Measurements from ENCODE around the gene MERTK. TPM values are rescaled to one million over a fixed set of nuclear protein-coding genes. Genes with fewer than 3 reads are reported as not detected.

Gene MERTK
- total RNA-seq, 1 donor: 2.4 TPM

DNA sequence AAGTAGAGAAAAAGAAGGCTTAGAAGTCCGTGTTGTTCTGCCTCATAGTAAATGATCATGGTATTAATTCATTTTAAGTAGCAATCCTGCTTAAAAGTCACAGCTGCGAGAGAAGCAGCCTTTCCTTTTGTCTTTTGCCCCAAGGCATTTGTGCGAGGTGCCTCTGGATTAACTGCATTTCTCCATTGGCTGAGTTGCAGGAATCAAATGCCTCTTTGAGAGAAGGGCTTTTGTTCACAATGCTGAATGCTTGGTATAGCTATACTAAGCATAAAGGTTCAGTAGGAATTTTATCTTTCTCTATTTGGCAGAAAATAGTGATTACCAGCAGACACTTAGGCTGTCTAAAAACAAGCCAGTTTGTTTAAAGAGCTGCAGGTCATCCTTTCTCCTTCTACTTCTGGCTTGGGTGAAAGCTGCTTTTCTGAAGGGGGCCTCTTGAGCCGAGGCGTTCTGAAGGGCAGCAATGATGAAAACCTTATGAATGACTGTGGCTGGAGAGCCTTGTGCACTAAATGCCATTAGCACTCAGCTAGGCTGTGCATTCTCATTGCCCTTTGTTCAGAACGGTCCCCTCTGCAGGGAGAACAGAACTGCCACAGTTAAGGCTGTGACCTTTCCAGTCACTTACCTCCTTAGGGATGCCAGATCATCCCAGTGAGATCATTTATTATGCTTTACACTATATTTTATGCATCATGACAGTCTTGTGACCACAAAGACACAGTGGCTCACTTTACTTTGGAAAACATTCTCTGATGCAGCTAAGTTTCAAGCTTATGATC lies 87.9 kb downstream of the MERTK start:
- no peak for DNase-seq (ENCODE audit: low read depth)
- H3K4me3 ChIP-seq (ENCODE audit: low read depth, low read length): no peak overlapping the region
- no peak for TF ChIP-seq CTCF (IDR thresholded peaks at IDR 0.05; ENCODE audit: insufficient read depth, low read length)

DNA sequence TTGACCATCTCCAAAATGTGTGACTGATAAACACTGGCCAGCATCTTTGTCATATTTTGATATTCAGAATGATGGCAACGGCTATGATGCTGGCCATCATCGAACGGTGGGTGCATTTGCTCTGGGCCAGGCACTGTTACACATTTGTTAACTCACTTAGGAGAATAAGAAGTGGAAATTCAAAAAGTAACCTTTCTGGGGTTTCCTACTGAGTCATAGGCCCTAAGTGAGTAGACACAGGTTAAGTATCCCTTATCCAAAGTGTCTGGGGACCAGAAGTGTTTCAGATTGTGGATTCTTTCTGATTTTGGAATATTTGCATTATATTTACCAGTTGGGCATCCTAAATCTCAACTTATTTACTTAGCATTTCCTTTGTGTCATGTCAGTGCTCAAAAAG lies 92.0 kb downstream of the MERTK start:
- no peak for DNase-seq (ENCODE audit: low read depth)

DNA sequence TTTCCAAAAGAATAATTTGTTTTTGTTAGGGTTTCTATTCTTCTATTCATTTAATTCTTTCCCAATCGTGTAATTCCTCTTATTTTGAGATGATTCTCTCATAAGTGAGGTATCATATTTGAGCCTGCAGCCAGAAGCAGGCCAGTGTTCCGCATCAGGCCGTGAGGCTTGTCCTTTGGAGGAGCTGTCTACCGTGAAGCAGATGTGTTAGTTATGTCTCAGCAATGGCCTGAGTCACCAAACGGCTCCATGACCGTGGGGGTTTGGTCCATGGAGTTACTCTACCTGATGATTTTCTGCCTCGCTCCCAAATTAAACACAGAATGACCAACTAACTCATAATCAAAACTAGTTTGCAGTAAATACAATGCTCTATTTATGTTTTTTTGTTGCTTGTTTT lies 92.4 kb downstream of the MERTK start:
- no peak overlapping the region for H3K4me3 ChIP-seq (ENCODE audit: low read depth, low read length)
- TF ChIP-seq CTCF (IDR thresholded peaks at IDR 0.05; ENCODE audit: insufficient read depth, low read length): no peak
- no peak for DNase-seq (ENCODE audit: low read depth)

More for the DNA sequence above, 92.0 kb downstream of the MERTK start:
- H3K4me3 ChIP-seq (ENCODE audit: low read depth, low read length): no peak overlapping the region
- TF ChIP-seq CTCF (IDR thresholded peaks at IDR 0.05; ENCODE audit: insufficient read depth, low read length): no peak

- H3K4me3 ChIP-seq (ENCODE audit: low read depth, low read length): no peak overlapping the region
- no peak for DNase-seq (ENCODE audit: low read depth)
- no peak for TF ChIP-seq CTCF (IDR thresholded peaks at IDR 0.05; ENCODE audit: insufficient read depth, low read length)
These were observed 95.6 kb downstream of the MERTK start for GRCh38 chr2:111994042-111994441.

- DNase-seq (ENCODE audit: low read depth): no peak
- no peak for TF ChIP-seq CTCF (IDR thresholded peaks at IDR 0.05; ENCODE audit: insufficient read depth, low read length)
- no peak overlapping the region for H3K4me3 ChIP-seq (ENCODE audit: low read depth, low read length)
These were observed 96.7 kb downstream of the MERTK start for GRCh38 chr2:111995148-111995547.

GRCh38 chr2:111999809-112000208 lies 101.4 kb downstream of the MERTK start:
- no peak for DNase-seq (ENCODE audit: low read depth)
- no peak overlapping the region for H3K4me3 ChIP-seq (ENCODE audit: low read depth, low read length)
- no peak for TF ChIP-seq CTCF (IDR thresholded peaks at IDR 0.05; ENCODE audit: insufficient read depth, low read length)

All from fibroblast of the aortic adventitia (primary cell).